Skeletal muscle tissue (tissue), 1 donor: Measurements from ENCODE around the gene BCAN. TPM values are rescaled to one million over a fixed set of nuclear protein-coding genes. Genes with fewer than 3 reads are reported as not detected.

Source experiments
- total RNA-seq: library from RNA; depleted of rRNA; stranded (reverse); fragments of >200 nt; gene quantifications from one replicate; pipeline ENCODE4 v1.2.3, GENCODE V29; 2014

BCAN gene
- total RNA-seq, 1 donor from 2014 or later, result under 0.01 TPM

Other genes with a start within 250 kb of the BCAN start
- 7.8 TPM for gene MEF2D, start 141.3 kb upstream of the BCAN start, total RNA-seq
- 3.7 TPM for gene IQGAP3, start 69.6 kb upstream of the BCAN start, total RNA-seq
- gene TTC24, start 62.4 kb upstream of the BCAN start, total RNA-seq, result not detected
- gene NAXE, start 50.3 kb upstream of the BCAN start, total RNA-seq, result 27.1 TPM
- 10.4 TPM for gene GPATCH4, start 40.6 kb upstream of the BCAN start, total RNA-seq
- 0.52 TPM for gene HAPLN2, start 22.7 kb upstream of the BCAN start, total RNA-seq
- 494 TPM for gene NES, start 35.3 kb downstream of the BCAN start, total RNA-seq
- gene CRABP2, start 63.5 kb downstream of the BCAN start, total RNA-seq, result 57.4 TPM
- 4.2 TPM for gene METTL25B, start 86.4 kb downstream of the BCAN start, total RNA-seq
- 5.2 TPM for gene ISG20L2, start 86.6 kb downstream of the BCAN start, total RNA-seq
- 36.5 TPM for gene MRPL24, start 99.0 kb downstream of the BCAN start, total RNA-seq
- gene HDGF, start 109.6 kb downstream of the BCAN start, total RNA-seq, result 61.6 TPM
- gene PRCC, start 125.4 kb downstream of the BCAN start, total RNA-seq, result 9.9 TPM
- gene SH2D2A, start 174.7 kb downstream of the BCAN start, total RNA-seq, result not detected
- 0.52 TPM for gene INSRR, start 217.0 kb downstream of the BCAN start, total RNA-seq
- gene NTRK1, start 218.7 kb downstream of the BCAN start, total RNA-seq, result 0.52 TPM